A673 (cell line): Measurements from ENCODE around the gene PODXL. TPM values are rescaled to one million over a fixed set of nuclear protein-coding genes. Genes with fewer than 3 reads are reported as not detected.

ENCODE experiments used
- BruUV-seq: library from RNA; stranded (reverse); fragments of 400-500 nt; replicated peaks from 2 replicates; lab custom pipeline; 2021; lab: Mats Ljungman, UMichigan
- CTCF ChIA-PET: fragments of 300-600 bp; sonication (Branson Sonifier 250); formaldehyde crosslinking; loops from one replicate; lab custom pipeline; 2022; ENCODE audit warnings: antibody characterized with exemption; lab: Charles Lee
- POLR2A ChIA-PET: fragments of 300-600 bp; sonication (Branson Sonifier 250); formaldehyde crosslinking; loops from one replicate; lab custom pipeline; 2022; ENCODE audit warnings: antibody characterized with exemption; ENCODE audit not compliant: low non-redundant PET; lab: Charles Lee
- DNase-seq: peaks from one replicate; pipeline ENCODE4 v3.0.0-alpha.2; 2015; ENCODE audit warnings: low spot score
- H3K27ac ChIP-seq: fragments of 200-600 bp; sonication (generic); 2 replicates; pipeline ENCODE4 v1.5.1; 2016; ENCODE audit warnings: mixed run types, low read depth, mild to moderate bottlenecking, mixed read lengths, antibody characterized with exemption, low read length; ENCODE audit not compliant: poor library complexity, severe bottlenecking
- H3K27me3 ChIP-seq: fragments of 200-600 bp; sonication (generic); replicated peaks from 2 replicates; pipeline ENCODE4 v1.6.1; 2017; ENCODE audit warnings: mixed run types, low read depth, mild to moderate bottlenecking, mixed read lengths, antibody characterized with exemption, low read length; ENCODE audit not compliant: insufficient read depth, poor library complexity
- H3K36me3 ChIP-seq: fragments of 200-600 bp; sonication (generic); 2 replicates; pipeline ENCODE4 v1.6.1; 2016; ENCODE audit warnings: mixed run types, mild to moderate bottlenecking, mixed read lengths, antibody characterized with exemption, low read length; ENCODE audit not compliant: insufficient read depth, poor library complexity, severe bottlenecking
- H3K4me1 ChIP-seq: fragments of 200-600 bp; sonication (generic); 2 replicates; pipeline ENCODE4 v1.6.1; 2017; ENCODE audit warnings: mixed run types, mild to moderate bottlenecking, mixed read lengths, antibody characterized with exemption, low read length; ENCODE audit not compliant: insufficient read depth, poor library complexity, severe bottlenecking
- H3K4me3 ChIP-seq: fragments of 200-600 bp; sonication (generic); 2 replicates; pipeline ENCODE4 v1.5.1; 2016; ENCODE audit warnings: low read depth, mixed run types, mild to moderate bottlenecking, mixed read lengths, low read length; ENCODE audit not compliant: poor library complexity, severe bottlenecking
- H3K9me3 ChIP-seq: fragments of 200-600 bp; sonication (generic); 2 replicates; pipeline ENCODE4 v1.6.1; 2016; ENCODE audit warnings: mixed run types, low read depth, mild to moderate bottlenecking, mixed read lengths, antibody characterized with exemption, low read length; ENCODE audit not compliant: poor library complexity, severe bottlenecking
- EZH2 ChIP-seq: fragments of 200-600 bp; sonication (generic); IDR thresholded peaks from 2 replicates; pipeline ENCODE4 v1.6.1; 2017; ENCODE audit warnings: borderline replicate concordance, low read depth, mild to moderate bottlenecking, mixed read lengths, antibody characterized with exemption, low read length; ENCODE audit not compliant: poor library complexity, severe bottlenecking
- intact Hi-C: fragments of 100-400 bp; cut with micrococcal nuclease; formaldehyde crosslinking; loops from one replicate; pipeline ENCODE4 v1.10.0; 2022; ENCODE audit not compliant: unreplicated experiment
- total RNA-seq: library from RNA; stranded (reverse); gene quantifications from 2 replicates; pipeline ENCODE4 v1.2.3, GENCODE V29; 2021
- TF ChIP-seq, protein P1 (sequence below): fragments of 300-800, 200-600 bp; sonication (generic); conservative IDR thresholded peaks from 2 replicates; pipeline ENCODE4 v1.5.1; 2017; ENCODE audit warnings: low read depth, mild to moderate bottlenecking, antibody characterized with exemption, low read length, moderate library complexity, mixed read lengths

The PODXL gene
- total RNA-seq, 1 experiment from 2014 or later = 22.1 TPM

DNA sequence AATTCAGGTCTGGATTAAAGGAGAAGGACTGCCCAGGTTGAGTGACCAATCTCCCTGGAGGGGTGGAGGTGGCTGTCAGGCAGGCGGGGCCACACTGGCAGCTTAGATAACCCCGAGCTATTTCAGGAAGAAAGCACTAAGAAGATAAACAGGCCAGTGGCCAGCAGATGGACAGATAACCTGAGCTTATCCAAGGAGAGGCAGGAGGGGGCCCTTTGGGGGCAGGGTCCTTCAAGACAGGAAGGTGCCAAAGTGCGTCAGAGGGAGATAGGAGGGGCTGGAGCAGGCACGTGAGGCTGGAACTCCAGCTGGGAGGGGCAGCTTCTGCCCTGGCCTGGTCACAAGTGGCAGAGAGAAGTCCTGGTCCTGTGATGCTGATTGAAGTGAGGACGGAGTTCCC is 29.8 kb upstream of the PODXL start:
- intact Hi-C loops = no loop called here
- ChIA-PET CTCF (no interaction called here), POLR2A (no interaction called here)
- TF ChIP-seq, protein P1, sequence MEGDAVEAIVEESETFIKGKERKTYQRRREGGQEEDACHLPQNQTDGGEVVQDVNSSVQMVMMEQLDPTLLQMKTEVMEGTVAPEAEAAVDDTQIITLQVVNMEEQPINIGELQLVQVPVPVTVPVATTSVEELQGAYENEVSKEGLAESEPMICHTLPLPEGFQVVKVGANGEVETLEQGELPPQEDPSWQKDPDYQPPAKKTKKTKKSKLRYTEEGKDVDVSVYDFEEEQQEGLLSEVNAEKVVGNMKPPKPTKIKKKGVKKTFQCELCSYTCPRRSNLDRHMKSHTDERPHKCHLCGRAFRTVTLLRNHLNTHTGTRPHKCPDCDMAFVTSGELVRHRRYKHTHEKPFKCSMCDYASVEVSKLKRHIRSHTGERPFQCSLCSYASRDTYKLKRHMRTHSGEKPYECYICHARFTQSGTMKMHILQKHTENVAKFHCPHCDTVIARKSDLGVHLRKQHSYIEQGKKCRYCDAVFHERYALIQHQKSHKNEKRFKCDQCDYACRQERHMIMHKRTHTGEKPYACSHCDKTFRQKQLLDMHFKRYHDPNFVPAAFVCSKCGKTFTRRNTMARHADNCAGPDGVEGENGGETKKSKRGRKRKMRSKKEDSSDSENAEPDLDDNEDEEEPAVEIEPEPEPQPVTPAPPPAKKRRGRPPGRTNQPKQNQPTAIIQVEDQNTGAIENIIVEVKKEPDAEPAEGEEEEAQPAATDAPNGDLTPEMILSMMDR = no peak
- no peak for TF ChIP-seq EZH2
- no peak overlapping the region for H3K27ac ChIP-seq
- DNase-seq = no peak
- BruUV-seq = no TSS peak
- H3K4me1 ChIP-seq = no peaks in the 10 kb centered on the region
- no peaks in the 10 kb centered on the region for H3K27me3 ChIP-seq
- H3K4me3 ChIP-seq = no peak overlapping the region
- H3K36me3 ChIP-seq = no peaks in the 10 kb centered on the region
- H3K9me3 ChIP-seq = no peaks in the 10 kb centered on the region

DNA sequence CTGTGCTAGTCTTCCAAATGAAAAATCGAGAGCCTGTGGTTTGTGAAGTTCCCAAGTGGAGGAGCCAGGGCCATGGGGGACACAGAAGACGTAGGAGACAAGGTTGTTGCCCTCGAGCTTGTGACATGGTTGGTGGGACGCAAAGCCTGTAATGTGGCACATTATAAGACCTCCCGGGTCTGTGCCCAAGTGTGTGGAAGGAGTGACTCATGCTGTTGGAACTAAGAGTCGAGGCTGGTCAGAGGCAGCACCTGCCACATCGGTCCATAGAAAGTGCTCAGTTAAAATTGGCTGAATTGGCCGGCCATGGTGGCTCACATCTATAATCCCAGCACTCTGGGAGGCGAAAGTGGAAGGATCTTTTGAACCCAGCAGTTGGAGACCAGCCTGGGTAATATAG is 27.0 kb upstream of the PODXL start:
- Histone ChIP-seq H3K27me3 (no peaks in the 10 kb centered on the region), H3K36me3 (no peaks in the 10 kb centered on the region), H3K9me3 (no peaks in the 10 kb centered on the region), H3K4me3 (no peak overlapping the region), H3K27ac (no peak overlapping the region), H3K4me1 (no peaks in the 10 kb centered on the region)
- ChIA-PET POLR2A (no interaction called here), CTCF (no interaction called here)
- TF ChIP-seq, protein P1 = no peak
- no peak for TF ChIP-seq EZH2
- DNase-seq = no peak
- intact Hi-C loops = no loop called here
- BruUV-seq = no TSS peak

DNA sequence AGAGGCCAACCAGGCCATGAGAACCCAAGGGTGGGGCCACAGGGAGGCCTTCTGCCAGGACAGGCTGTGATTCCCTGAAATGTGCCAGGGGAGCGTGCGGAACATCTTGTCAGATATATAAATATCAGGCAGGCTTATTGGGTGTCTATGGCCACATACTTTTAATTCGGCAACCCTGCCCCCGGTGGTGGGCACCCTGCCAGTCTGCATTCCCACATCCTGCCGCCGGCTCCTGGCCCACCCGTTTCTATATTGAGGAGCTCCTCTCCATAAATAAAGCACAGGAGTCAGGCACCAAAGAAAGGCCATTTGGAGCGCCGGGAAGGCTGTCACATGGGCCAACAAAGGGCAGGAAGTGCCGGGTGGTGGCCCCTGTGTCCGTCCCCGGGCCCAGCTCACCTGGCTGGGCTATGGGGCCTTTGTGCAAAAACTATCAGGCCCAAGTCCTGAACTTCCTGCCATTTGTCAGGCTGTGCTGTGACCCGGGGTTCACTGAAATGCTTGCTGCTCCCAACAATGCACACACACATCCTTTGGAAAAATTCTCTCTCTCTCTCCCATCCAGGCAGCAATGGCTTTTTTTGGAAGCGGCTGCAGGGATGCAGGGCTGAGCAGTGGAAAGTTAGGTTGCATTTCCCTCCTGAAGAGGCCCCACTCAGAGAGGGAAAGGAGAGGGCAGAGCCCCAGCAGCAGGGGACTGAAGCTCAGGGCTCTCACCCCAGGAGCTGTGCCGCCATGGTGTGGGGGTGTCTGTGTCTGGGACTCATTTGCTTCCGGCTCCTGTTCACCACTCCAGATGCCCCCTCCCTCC is 25.0 kb upstream of the PODXL start:
- no peaks in the 10 kb centered on the region for H3K4me1 ChIP-seq
- no peak for DNase-seq
- intact Hi-C loops = no loop called here
- TF ChIP-seq, protein P1 = peak; percentile 27; the same call in 1 of the 2 replicates
- TF ChIP-seq EZH2 = no peak
- no peaks in the 10 kb centered on the region for H3K9me3 ChIP-seq
- POLR2A ChIA-PET = no interaction called here
- H3K36me3 ChIP-seq = no peaks in the 10 kb centered on the region
- H3K27me3 ChIP-seq = no peaks in the 10 kb centered on the region
- H3K4me3 ChIP-seq = no peak overlapping the region
- H3K27ac ChIP-seq = no peak overlapping the region
- CTCF ChIA-PET = no interaction called here
- no TSS peak for BruUV-seq
